Prostate gland (tissue), 2 donors: ENCODE data around the gene KRT73. TPM values are rescaled to one million over a fixed set of nuclear protein-coding genes. Genes with fewer than 3 reads are reported as not detected.

Source experiments
- DNase-seq: peaks from one replicate; pipeline ENCODE4 v3.0.0-alpha.2; 2019; ENCODE audit warnings: low spot score
- H3K27ac ChIP-seq, 2 donors: fragments of 200-600 bp; sonication (generic); 2 replicates each; pipeline ENCODE4 v1.5.1; 2017 to 2019
- H3K27me3 ChIP-seq: fragments of 200-600 bp; sonication (generic); replicated peaks from 2 replicates; pipeline ENCODE4 v1.5.1; 2019; ENCODE audit not compliant: insufficient read depth
- H3K36me3 ChIP-seq, 2 donors: fragments of 200-600 bp; sonication (generic); 1 replicate in 1 of 2; 2 replicates in 1 of 2; pipeline versions ENCODE4 v1.5.1 to v1.8.1; 2017 to 2019
- H3K4me1 ChIP-seq: fragments of 200-600 bp; sonication (generic); replicated peaks from 2 replicates; pipeline ENCODE4 v1.5.1; 2019
- H3K4me3 ChIP-seq, 2 donors: fragments of 200-600 bp; sonication (generic); 2 replicates each; pipeline ENCODE4 v1.5.1; 2017 to 2019
- H3K9me3 ChIP-seq: fragments of 200-600 bp; sonication (generic); 2 replicates; pipeline ENCODE4 v1.5.1; 2017
- CTCF ChIP-seq, 4 experiments: fragments of 200-600 bp in 2 of 4; fragments of 450-650 bp in 2 of 4; sonication (generic) in 2 of 4; IDR thresholded peaks; 1 replicate in 3 of 4; 2 replicates in 1 of 4; pipeline ENCODE4 v1.5.1; 2016 to 2019; ENCODE audit warnings: antibody characterized with exemption in 4 of 4, mild to moderate bottlenecking in 2 of 4, moderate library complexity in 2 of 4
- POLR2A ChIP-seq: fragments of 450-650 bp; IDR thresholded peaks from one replicate; pipeline ENCODE4 v1.6.1; 2016; ENCODE audit warnings: antibody characterized with exemption, mild to moderate bottlenecking
- POLR2AphosphoS5 ChIP-seq: sonication (generic); formaldehyde crosslinking; IDR thresholded peaks from one replicate; pipeline ENCODE4 v1.6.1; 2017; ENCODE audit warnings: antibody characterized with exemption
- WGBS: methylation state at CpG from one replicate; pipeline ENCODE4 v1.1.5; 2018; 5-methylcytosine and 5-hydroxymethylcytosine counted together
- intact Hi-C: fragments of 100-400 bp; cut with DNase I; formaldehyde crosslinking; loops from one replicate; pipeline ENCODE4 v1.14.2; 2022
- total RNA-seq, 2 donors: library from RNA; depleted of rRNA; stranded (reverse); fragments of >200 nt; gene quantifications; one replicate each; pipeline ENCODE4 v1.1.0, GENCODE V29; 2016

KRT73 gene
- total RNA-seq, 2 donors from 2014 or later = not detected

GRCh38 chr12:52659395-52659794 is 41.0 kb upstream of the KRT73 start:
- H3K4me1 ChIP-seq = peaks cover 9% of the 10 kb centered on the region
- WGBS = 70% methylated on average over 7 of the region's 7 CpGs
- no peak overlapping the region for H3K27ac ChIP-seq
- DNase-seq = no peak
- intact Hi-C loops = no loop called here
- H3K27me3 ChIP-seq = peaks cover 7% of the 10 kb centered on the region
- H3K4me3 ChIP-seq = no peak overlapping the region
- TF ChIP-seq POLR2AphosphoS5 (no peak), CTCF (IDR thresholded peaks at IDR 0.05) (no peak), POLR2A (no peak)
- no peaks in the 10 kb centered on the region for H3K36me3 ChIP-seq
- H3K9me3 ChIP-seq = no peaks in the 10 kb centered on the region

- H3K27ac ChIP-seq = no peak overlapping the region
- 87% methylated on average over 4 of the region's 4 CpGs for WGBS
- no peak for DNase-seq
- no peaks in the 10 kb centered on the region for H3K9me3 ChIP-seq
- no peak overlapping the region for H3K4me3 ChIP-seq
- peaks cover 7% of the 10 kb centered on the region for H3K27me3 ChIP-seq
- intact Hi-C loops = no loop called here
- H3K36me3 ChIP-seq = no peaks in the 10 kb centered on the region
- H3K4me1 ChIP-seq = peaks cover 9% of the 10 kb centered on the region
- TF ChIP-seq POLR2AphosphoS5 (no peak), POLR2A (no peak), CTCF (IDR thresholded peaks at IDR 0.05) (no peak)
Observed at GRCh38 chr12:52658196-52658595, 39.8 kb upstream of the KRT73 start.

- Histone ChIP-seq H3K36me3 (no peaks in the 10 kb centered on the region), H3K27me3 (peaks cover 7% of the 10 kb centered on the region), H3K4me1 (peaks cover 9% of the 10 kb centered on the region), H3K9me3 (no peaks in the 10 kb centered on the region), H3K4me3 (no peak overlapping the region), H3K27ac (no peak overlapping the region)
- no peak for DNase-seq
- 72% methylated on average over 6 of the region's 6 CpGs for WGBS
- TF ChIP-seq POLR2A = no peak
- no peak for TF ChIP-seq CTCF (IDR thresholded peaks at IDR 0.05)
- no peak for TF ChIP-seq POLR2AphosphoS5
- intact Hi-C loops = no loop called here
Observed at GRCh38 chr12:52657250-52657902, 39.0 kb upstream of the KRT73 start.

- intact Hi-C loops = no loop called here
- H3K4me1 ChIP-seq = peaks cover 9% of the 10 kb centered on the region
- no peaks in the 10 kb centered on the region for H3K9me3 ChIP-seq
- H3K27ac ChIP-seq = no peak overlapping the region
- no peak for DNase-seq
- H3K27me3 ChIP-seq = peaks cover 7% of the 10 kb centered on the region
- no peaks in the 10 kb centered on the region for H3K36me3 ChIP-seq
- no peak for TF ChIP-seq POLR2AphosphoS5
- TF ChIP-seq CTCF (IDR thresholded peaks at IDR 0.05) = no peak
- TF ChIP-seq POLR2A = no peak
- WGBS = 51% methylated on average over 4 of the region's 4 CpGs
- H3K4me3 ChIP-seq = no peak overlapping the region
Observed at GRCh38 chr12:52656616-52657015, 38.3 kb upstream of the KRT73 start.

GRCh38 chr12:52655720-52656124 is 37.4 kb upstream of the KRT73 start:
- WGBS = 44% methylated on average over 8 of the region's 8 CpGs
- Histone ChIP-seq H3K27ac (no peak overlapping the region), H3K4me3 (no peak overlapping the region), H3K4me1 (peaks cover 9% of the 10 kb centered on the region), H3K9me3 (no peaks in the 10 kb centered on the region), H3K36me3 (no peaks in the 10 kb centered on the region), H3K27me3 (peaks cover 7% of the 10 kb centered on the region)
- peak; percentile 58 for DNase-seq
- no peak for TF ChIP-seq CTCF (IDR thresholded peaks at IDR 0.05)
- TF ChIP-seq POLR2AphosphoS5 = peak; percentile 5
- intact Hi-C loops = no loop called here
